Muscle layer of colon (tissue), 2 donors: Measurements from ENCODE around the gene MIAT.

Experiments
- H3K27ac ChIP-seq: one replicate; pipeline ENCODE4 v1.7.0; 2013; ENCODE audit warnings: low read depth, mild to moderate bottlenecking, low read length, moderate library complexity
- H3K27me3 ChIP-seq, 2 donors: one replicate each; pipeline ENCODE4 v1.7.0; 2013; ENCODE audit warnings: low read length in 2 of 2, mild to moderate bottlenecking in 2 of 2; ENCODE audit not compliant: insufficient read depth in 2 of 2, control insufficient read depth in 1 of 2
- H3K36me3 ChIP-seq: one replicate; pipeline ENCODE4 v1.7.0; 2013; ENCODE audit warnings: mild to moderate bottlenecking, low read length; ENCODE audit not compliant: insufficient read depth
- H3K4me1 ChIP-seq: one replicate; pipeline ENCODE4 v1.7.0; 2013; ENCODE audit warnings: mild to moderate bottlenecking, low read length; ENCODE audit not compliant: insufficient read depth
- H3K4me3 ChIP-seq, 2 donors: one replicate each; pipeline ENCODE4 v1.7.0; 2013; ENCODE audit warnings: low read length in 2 of 2, low read depth in 1 of 2, mild to moderate bottlenecking in 1 of 2, moderate library complexity in 1 of 2
- H3K9ac ChIP-seq: one replicate; pipeline ENCODE4 v1.7.0; 2013; ENCODE audit warnings: low read length
- H3K9me3 ChIP-seq: one replicate; pipeline ENCODE4 v1.7.0; 2013; ENCODE audit warnings: mild to moderate bottlenecking, low read length
- donor health status: abdominal sarcoma.
- donor health status: Adenocarcinoma of cecum.

MIAT gene

GRCh38 chr22:26617271-26618199 lies 39.9 kb upstream of the MIAT start, which contains the start of gene CRYBB1:
TSS of gene CRYBB1 (minus strand) at chr22:26618027. CDS start at chr22:26616319, 1,708 bp downstream.
- Histone ChIP-seq H3K27me3 (peaks cover 4 to 15% of the 10 kb centered on the region in 2 donors), H3K9me3 (no peaks in the 10 kb centered on the region), H3K4me1 (no peaks in the 10 kb centered on the region), H3K9ac (no peak within 1 kb of the TSS), H3K36me3 (no peaks in the 10 kb centered on the region), H3K27ac (no peak within 1 kb of the TSS), H3K4me3 (no peak within 1 kb of the TSS)

- peaks cover 0 to 9% of the 10 kb centered on the region in 2 donors for H3K27me3 ChIP-seq
- no peaks in the 10 kb centered on the region for H3K4me1 ChIP-seq
- no peaks in the 10 kb centered on the region for H3K36me3 ChIP-seq
- H3K4me3 ChIP-seq: no peak overlapping the region
- H3K9ac ChIP-seq: no peak overlapping the region
- no peaks in the 10 kb centered on the region for H3K9me3 ChIP-seq
- no peak overlapping the region for H3K27ac ChIP-seq
These were observed 38.9 kb upstream of the MIAT start for GRCh38 chr22:26618455-26618854.

- Histone ChIP-seq H3K4me1 (no peaks in the 10 kb centered on the region), H3K36me3 (no peaks in the 10 kb centered on the region), H3K4me3 (no peak overlapping the region), H3K9ac (no peak overlapping the region), H3K27me3 (peaks cover 0 to 7% of the 10 kb centered on the region in 2 donors), H3K27ac (no peak overlapping the region), H3K9me3 (no peaks in the 10 kb centered on the region)
These were observed 37.9 kb upstream of the MIAT start for GRCh38 chr22:26619510-26619909.

- Histone ChIP-seq H3K9ac (no peak overlapping the region), H3K4me1 (no peaks in the 10 kb centered on the region), H3K9me3 (no peaks in the 10 kb centered on the region), H3K4me3 (no peak overlapping the region), H3K27me3 (peaks cover 0 to 4% of the 10 kb centered on the region in 2 donors), H3K36me3 (no peaks in the 10 kb centered on the region), H3K27ac (no peak overlapping the region)
These were observed 37.2 kb upstream of the MIAT start for GRCh38 chr22:26620197-26620596.

GRCh38 chr22:26621663-26622062 lies 35.7 kb upstream of the MIAT start, which contains the start of gene CRYBA4:
TSS of gene CRYBA4 (plus strand) at chr22:26621963. CDS start at chr22:26622597, 634 bp downstream.
- Histone ChIP-seq H3K9me3 (no peaks in the 10 kb centered on the region), H3K27me3 (peaks cover 0 to 4% of the 10 kb centered on the region in 2 donors), H3K4me1 (no peaks in the 10 kb centered on the region), H3K4me3 (no peak within 1 kb of the TSS), H3K27ac (no peak within 1 kb of the TSS), H3K9ac (no peak within 1 kb of the TSS), H3K36me3 (no peaks in the 10 kb centered on the region)

GRCh38 chr22:26623984-26624383 lies 33.4 kb upstream of the MIAT start:
- Histone ChIP-seq H3K9me3 (no peaks in the 10 kb centered on the region), H3K36me3 (no peaks in the 10 kb centered on the region), H3K27ac (no peak overlapping the region), H3K4me1 (no peaks in the 10 kb centered on the region), H3K27me3 (peaks cover 0 to 4% of the 10 kb centered on the region in 2 donors), H3K9ac (no peak overlapping the region), H3K4me3 (no peak overlapping the region)

GRCh38 chr22:26624803-26625202 lies 32.6 kb upstream of the MIAT start:
- H3K27ac ChIP-seq: no peak overlapping the region
- H3K27me3 ChIP-seq: no peaks in the 10 kb centered on the region
- H3K9ac ChIP-seq: no peak overlapping the region
- H3K4me3 ChIP-seq: no peak overlapping the region
- no peaks in the 10 kb centered on the region for H3K4me1 ChIP-seq
- no peaks in the 10 kb centered on the region for H3K36me3 ChIP-seq
- no peaks in the 10 kb centered on the region for H3K9me3 ChIP-seq

- Histone ChIP-seq H3K4me1 (no peaks in the 10 kb centered on the region), H3K27ac (no peak overlapping the region), H3K9ac (no peak overlapping the region), H3K4me3 (no peak overlapping the region), H3K27me3 (no peaks in the 10 kb centered on the region), H3K36me3 (no peaks in the 10 kb centered on the region), H3K9me3 (no peaks in the 10 kb centered on the region)
These were observed 27.2 kb upstream of the MIAT start for GRCh38 chr22:26629988-26630761.

GRCh38 chr22:26631282-26631681 lies 26.1 kb upstream of the MIAT start:
- H3K36me3 ChIP-seq: no peaks in the 10 kb centered on the region
- no peak overlapping the region for H3K27ac ChIP-seq
- H3K9ac ChIP-seq: no peak overlapping the region
- H3K4me1 ChIP-seq: no peaks in the 10 kb centered on the region
- H3K9me3 ChIP-seq: no peaks in the 10 kb centered on the region
- H3K27me3 ChIP-seq: no peaks in the 10 kb centered on the region
- no peak overlapping the region for H3K4me3 ChIP-seq

GRCh38 chr22:26632422-26633155 lies 24.8 kb upstream of the MIAT start:
- Histone ChIP-seq H3K4me1 (no peaks in the 10 kb centered on the region), H3K36me3 (no peaks in the 10 kb centered on the region), H3K4me3 (no peak overlapping the region), H3K27ac (no peak overlapping the region), H3K9me3 (no peaks in the 10 kb centered on the region), H3K9ac (no peak overlapping the region), H3K27me3 (no peaks in the 10 kb centered on the region)

- no peak overlapping the region for H3K9ac ChIP-seq
- no peaks in the 10 kb centered on the region for H3K9me3 ChIP-seq
- H3K4me1 ChIP-seq: no peaks in the 10 kb centered on the region
- no peaks in the 10 kb centered on the region for H3K27me3 ChIP-seq
- H3K36me3 ChIP-seq: no peaks in the 10 kb centered on the region
- no peak overlapping the region for H3K4me3 ChIP-seq
- no peak overlapping the region for H3K27ac ChIP-seq
These were observed 23.2 kb upstream of the MIAT start for GRCh38 chr22:26634189-26634588.
